ENCODE results near the gene SLC29A1. TPM values are rescaled to one million over a fixed set of nuclear protein-coding genes. Genes with fewer than 3 reads are reported as not detected.
"Not testable (repeated sequence)": the region's sequence is repeated elsewhere in the genome, so short reads cannot be mapped to it uniquely, and the experiment has no call there.

SLC29A1 gene
- total RNA-seq, result 10 to 100 TPM; 32.7 to 33.4 TPM

GRCh38 chr6:44223319-44224028, at the start of gene SLC29A1:
TSS of gene SLC29A1 (plus strand) at chr6:44223595. CDS start at chr6:44227314, 3,719 bp downstream.
- peaks cover 14% of the 10 kb centered on the region for H3K36me3 Mint-ChIP-seq (ENCODE audit: low read depth)
- CTCF ChIA-PET, result interaction anchor here (0.6 to 5.9 kb wide), 10 partner anchors 12 to 116 kb away, joined by 3 to 77 read pairs (median 4); partner anchors contain the start of genes AARS2 and SLC35B2
- DNase-seq, result peak; percentile 87
- peaks cover 51% of the 10 kb centered on the region for H3K4me1 Mint-ChIP-seq (ENCODE audit: low read depth)
- H3K27me3 Mint-ChIP-seq (ENCODE audit: low read depth), result peaks cover 2% of the 10 kb centered on the region
- intact Hi-C loops (cut with micrococcal nuclease), result loop anchor here (1.0 to 5.0 kb wide), 5 partner anchors 24 to 163 kb away; partner anchors contain the start of genes AARS2, CDC5L and HSP90AB1
- H3K4me3 Mint-ChIP-seq, result peak within 1 kb of the TSS; percentile 85
- no peaks in the 10 kb centered on the region for H3K9me3 Mint-ChIP-seq
- peak within 1 kb of the TSS; percentile 31 for H3K27ac Mint-ChIP-seq

GRCh38 chr6:44176130-44176761, 47.1 kb upstream of the SLC29A1 start:
- intact Hi-C loops (cut with micrococcal nuclease), result no loop called here
- H3K4me3 Mint-ChIP-seq, result no peak overlapping the region
- CTCF ChIA-PET, result interaction anchor here (0.8 to 1.2 kb wide), 2 partner anchors 92 to 120 kb away, joined by 3 read pairs; no protein-coding TSS in a partner anchor
- H3K9me3 Mint-ChIP-seq, result no peaks in the 10 kb centered on the region
- no peaks in the 10 kb centered on the region for H3K36me3 Mint-ChIP-seq (ENCODE audit: low read depth)
- DNase-seq, result no peak
- no peak overlapping the region for H3K27ac Mint-ChIP-seq
- H3K27me3 Mint-ChIP-seq (ENCODE audit: low read depth), result peaks cover 6% of the 10 kb centered on the region
- peaks cover 4% of the 10 kb centered on the region for H3K4me1 Mint-ChIP-seq (ENCODE audit: low read depth)

GRCh38 chr6:44176762-44177509, 46.5 kb upstream of the SLC29A1 start:
- DNase-seq, result peak; percentile 30
- H3K4me3 Mint-ChIP-seq, result no peak overlapping the region
- intact Hi-C loops (cut with micrococcal nuclease), result no loop called here

GRCh38 chr6:44177691-44178423, 45.5 kb upstream of the SLC29A1 start:
- CTCF ChIA-PET, result interaction anchor here (0.6 to 1.5 kb wide), 3 partner anchors 9 to 67 kb away, joined by 3 to 4 read pairs (median 3); no protein-coding TSS in a partner anchor
- peaks cover 4% of the 10 kb centered on the region for H3K4me1 Mint-ChIP-seq (ENCODE audit: low read depth)
- no peak overlapping the region for H3K27ac Mint-ChIP-seq
- H3K27me3 Mint-ChIP-seq (ENCODE audit: low read depth), result peaks cover 2% of the 10 kb centered on the region
- intact Hi-C loops (cut with micrococcal nuclease), result no loop called here
- no peak overlapping the region for H3K4me3 Mint-ChIP-seq
- no peaks in the 10 kb centered on the region for H3K36me3 Mint-ChIP-seq (ENCODE audit: low read depth)
- no peaks in the 10 kb centered on the region for H3K9me3 Mint-ChIP-seq
- no peak for DNase-seq

More at GRCh38 chr6:44176762-44177509, 46.5 kb upstream of the SLC29A1 start:
- H3K4me1 Mint-ChIP-seq (ENCODE audit: low read depth), result peaks cover 4% of the 10 kb centered on the region
- H3K27me3 Mint-ChIP-seq (ENCODE audit: low read depth), result peaks cover 6% of the 10 kb centered on the region
- H3K27ac Mint-ChIP-seq, result no peak overlapping the region
- CTCF ChIA-PET, result interaction anchor here (0.6 to 1.5 kb wide), 4 partner anchors 8 to 120 kb away, joined by 3 to 4 read pairs (median 3); no protein-coding TSS in a partner anchor
- no peaks in the 10 kb centered on the region for H3K36me3 Mint-ChIP-seq (ENCODE audit: low read depth)
- H3K9me3 Mint-ChIP-seq, result no peaks in the 10 kb centered on the region

- peaks cover 2% of the 10 kb centered on the region for H3K27me3 Mint-ChIP-seq (ENCODE audit: low read depth)
- DNase-seq, result no peak
- no peak overlapping the region for H3K27ac Mint-ChIP-seq
- H3K4me1 Mint-ChIP-seq (ENCODE audit: low read depth), result peaks cover 4% of the 10 kb centered on the region
- no peaks in the 10 kb centered on the region for H3K36me3 Mint-ChIP-seq (ENCODE audit: low read depth)
- no peaks in the 10 kb centered on the region for H3K9me3 Mint-ChIP-seq
- intact Hi-C loops (cut with micrococcal nuclease), result no loop called here
- CTCF ChIA-PET, result no interaction called here
- no peak overlapping the region for H3K4me3 Mint-ChIP-seq
Measured at GRCh38 chr6:44178424-44179071, 44.8 kb upstream of the SLC29A1 start.

- Mint-ChIP-seq H3K36me3 (ENCODE audit: low read depth) (no peaks in the 10 kb centered on the region), H3K4me3 (no peak overlapping the region), H3K27ac (no peak overlapping the region), H3K27me3 (ENCODE audit: low read depth) (peaks cover 2% of the 10 kb centered on the region), H3K4me1 (ENCODE audit: low read depth) (peaks cover 4% of the 10 kb centered on the region), H3K9me3 (no peaks in the 10 kb centered on the region)
- intact Hi-C loops (cut with micrococcal nuclease), result no loop called here
- CTCF ChIA-PET, result no interaction called here
- DNase-seq, result no peak
Measured at GRCh38 chr6:44179072-44179536, 44.3 kb upstream of the SLC29A1 start.

GRCh38 chr6:44179648-44180047, 43.7 kb upstream of the SLC29A1 start:
- CTCF ChIA-PET, result interaction anchor here (1.5 kb wide), 1 partner anchor 77 kb away, joined by 4 read pairs; no protein-coding TSS in a partner anchor
- H3K27me3 Mint-ChIP-seq (ENCODE audit: low read depth), result peaks cover 2% of the 10 kb centered on the region
- no peaks in the 10 kb centered on the region for H3K36me3 Mint-ChIP-seq (ENCODE audit: low read depth)
- H3K27ac Mint-ChIP-seq, result no peak overlapping the region
- H3K4me1 Mint-ChIP-seq (ENCODE audit: low read depth), result peaks cover 4% of the 10 kb centered on the region
- DNase-seq, result no peak
- intact Hi-C loops (cut with micrococcal nuclease), result no loop called here
- H3K4me3 Mint-ChIP-seq, result no peak overlapping the region
- no peaks in the 10 kb centered on the region for H3K9me3 Mint-ChIP-seq

- H3K36me3 Mint-ChIP-seq (ENCODE audit: low read depth), result no peaks in the 10 kb centered on the region
Measured at GRCh38 chr6:44180406-44180805, 43.0 kb upstream of the SLC29A1 start.

GRCh38 chr6:44180886-44181285, 42.5 kb upstream of the SLC29A1 start:
- intact Hi-C loops (cut with micrococcal nuclease), result no loop called here
- no peaks in the 10 kb centered on the region for H3K9me3 Mint-ChIP-seq
- H3K36me3 Mint-ChIP-seq (ENCODE audit: low read depth), result no peaks in the 10 kb centered on the region
- H3K4me3 Mint-ChIP-seq, result no peak overlapping the region
- peaks cover 6% of the 10 kb centered on the region for H3K4me1 Mint-ChIP-seq (ENCODE audit: low read depth)
- H3K27me3 Mint-ChIP-seq (ENCODE audit: low read depth), result peaks cover 6% of the 10 kb centered on the region
- CTCF ChIA-PET, result interaction anchor here (1.5 kb wide), 1 partner anchor 76 kb away, joined by 4 read pairs; no protein-coding TSS in a partner anchor
- DNase-seq, result no peak
- no peak overlapping the region for H3K27ac Mint-ChIP-seq

More at GRCh38 chr6:44180406-44180805, 43.0 kb upstream of the SLC29A1 start:
- Mint-ChIP-seq H3K27ac (no peak overlapping the region), H3K9me3 (no peaks in the 10 kb centered on the region), H3K27me3 (ENCODE audit: low read depth) (peaks cover 6% of the 10 kb centered on the region), H3K4me3 (no peak overlapping the region), H3K4me1 (ENCODE audit: low read depth) (peaks cover 4% of the 10 kb centered on the region)
- DNase-seq, result no peak
- intact Hi-C loops (cut with micrococcal nuclease), result no loop called here
- CTCF ChIA-PET, result interaction anchor here (1.5 kb wide), 1 partner anchor 76 kb away, joined by 4 read pairs; no protein-coding TSS in a partner anchor

GRCh38 chr6:44181784-44182183, 41.6 kb upstream of the SLC29A1 start:
- H3K4me1 Mint-ChIP-seq (ENCODE audit: low read depth); H3K4me3 Mint-ChIP-seq; H3K27me3 Mint-ChIP-seq (ENCODE audit: low read depth); H3K36me3 Mint-ChIP-seq (ENCODE audit: low read depth); DNase-seq; intact Hi-C loops (cut with micrococcal nuclease); H3K27ac Mint-ChIP-seq; H3K9me3 Mint-ChIP-seq: not testable (repeated sequence)
- CTCF ChIA-PET, result interaction anchor here (1.0 kb wide), 1 partner anchor 9 kb away, joined by 3 read pairs; no protein-coding TSS in a partner anchor

- Mint-ChIP-seq H3K36me3 (ENCODE audit: low read depth) (no peaks in the 10 kb centered on the region), H3K4me1 (ENCODE audit: low read depth) (peaks cover 6% of the 10 kb centered on the region), H3K4me3 (no peak overlapping the region), H3K27me3 (ENCODE audit: low read depth) (peaks cover 5% of the 10 kb centered on the region), H3K27ac (no peak overlapping the region), H3K9me3 (no peaks in the 10 kb centered on the region)
- intact Hi-C loops (cut with micrococcal nuclease), result no loop called here
- CTCF ChIA-PET, result interaction anchor here (1.0 kb wide), 1 partner anchor 10 kb away, joined by 3 read pairs; no protein-coding TSS in a partner anchor
- no peak for DNase-seq
Measured at GRCh38 chr6:44182911-44183390, 40.4 kb upstream of the SLC29A1 start.

Data from activated naive CD4-positive, alpha-beta T cell treated with anti-CD3 and anti-CD28 coated beads for 36 hours (primary cell).